Dermis blood vessel endothelial cell (primary cell): ENCODE data around the gene WEE1. TPM values are rescaled to one million over a fixed set of nuclear protein-coding genes. Genes with fewer than 3 reads are reported as not detected.
A peak's percentile ranks its signal among the peaks of the same experiment; 100 is the strongest.

Source experiments
- DNase-seq: peaks from one replicate; pipeline ENCODE4 v3.0.0; 2010
- total RNA-seq: library from RNA; depleted of rRNA; stranded (reverse); fragments of >200 nt; gene quantifications from 2 replicates; pipeline ENCODE4 v1.2.3, GENCODE V29; 2014

Gene WEE1
- total RNA-seq, 1 donor from 2014 or later: 35.1 TPM

GRCh38 chr11:9625162-9625561, 51.7 kb downstream of the WEE1 start:
- DNase-seq: peak; percentile 71

DNA sequence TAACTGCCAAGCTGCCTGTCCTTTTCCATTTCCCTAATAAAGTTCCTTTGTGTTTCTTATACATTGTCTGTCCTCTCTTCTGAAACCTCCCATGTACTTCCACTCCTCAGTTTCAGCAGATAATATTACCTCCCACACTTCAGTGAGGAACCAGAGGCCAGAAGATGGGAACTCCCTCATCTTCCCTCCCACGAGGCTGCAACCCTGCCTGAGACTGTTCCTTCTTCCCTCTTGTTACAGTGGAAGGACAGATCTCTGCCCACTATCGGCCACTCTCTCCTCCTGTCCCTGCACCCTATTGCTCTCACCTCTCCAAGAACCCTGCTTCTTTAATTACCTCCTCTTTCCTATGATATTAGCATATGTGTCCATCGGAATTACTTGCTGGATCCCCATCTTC, 52.3 kb downstream of the WEE1 start:
- DNase-seq: peak; percentile 12

DNA sequence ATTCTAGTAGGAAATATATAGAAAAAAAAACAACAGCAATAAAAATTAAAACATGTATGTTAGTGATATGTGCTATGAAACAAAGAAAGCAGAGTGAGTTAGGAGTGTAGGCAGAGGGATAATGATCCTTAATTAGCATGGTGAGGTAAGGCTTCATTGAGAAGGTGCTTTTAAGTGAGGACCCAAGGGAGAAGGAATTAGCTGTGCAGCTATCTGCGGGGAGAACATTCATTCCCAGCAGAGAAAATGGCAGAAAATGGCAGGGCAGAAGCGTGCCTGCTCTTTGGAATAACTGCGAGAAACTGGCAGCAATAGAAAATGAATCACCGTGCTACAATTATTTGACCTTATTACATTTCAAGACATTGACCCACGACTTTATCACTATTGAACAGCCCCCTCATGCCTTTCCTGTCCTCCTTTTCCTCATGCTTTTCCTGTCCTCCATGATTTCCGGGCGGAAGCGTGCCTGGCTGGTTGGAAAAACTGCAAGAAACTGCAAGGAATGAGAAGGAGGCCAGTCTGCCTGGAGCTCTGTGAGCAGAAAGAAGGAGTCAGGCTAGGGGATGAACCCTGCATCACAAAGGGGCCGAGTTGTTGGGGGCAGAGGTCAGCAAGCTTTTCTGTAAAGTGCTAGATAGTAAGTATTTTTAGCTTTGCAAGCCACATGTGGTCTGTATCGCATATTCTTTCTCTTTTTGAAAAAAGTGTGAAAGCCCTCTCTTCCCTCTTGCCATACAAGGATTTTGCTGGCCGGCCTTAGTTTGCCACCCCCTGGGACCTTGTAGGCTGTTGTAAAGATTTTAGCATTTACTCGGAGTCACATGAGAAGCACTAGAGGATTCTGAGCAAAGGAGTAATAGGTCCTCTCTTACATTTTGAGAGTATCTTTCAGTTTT, 53.3 kb downstream of the WEE1 start:
- peak; percentile 93 for DNase-seq

DNA sequence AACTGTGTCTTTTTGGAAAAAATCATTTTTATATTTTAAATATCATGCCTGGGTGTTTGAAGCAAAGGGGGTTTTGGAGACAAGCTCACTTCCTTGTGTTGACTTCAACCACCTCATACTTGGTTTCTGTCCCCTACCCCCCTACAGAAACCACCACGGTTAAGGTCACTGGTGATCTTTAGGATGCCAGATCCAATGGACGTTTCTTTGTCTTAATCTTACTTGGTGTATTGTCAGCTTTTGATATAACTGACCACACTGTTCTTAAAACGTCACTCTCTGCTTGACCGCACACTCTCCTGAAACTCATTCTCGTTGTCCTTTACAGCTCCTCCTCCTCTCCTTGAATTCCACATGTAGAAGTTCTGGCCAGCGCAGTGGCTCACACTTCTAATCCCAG, 55.6 kb downstream of the WEE1 start:
- DNase-seq: no peak

GRCh38 chr11:9633679-9634078, 60.2 kb downstream of the WEE1 start:
- DNase-seq: no peak

- no peak for DNase-seq
These were observed 63.2 kb downstream of the WEE1 start for GRCh38 chr11:9636691-9637090.

DNA sequence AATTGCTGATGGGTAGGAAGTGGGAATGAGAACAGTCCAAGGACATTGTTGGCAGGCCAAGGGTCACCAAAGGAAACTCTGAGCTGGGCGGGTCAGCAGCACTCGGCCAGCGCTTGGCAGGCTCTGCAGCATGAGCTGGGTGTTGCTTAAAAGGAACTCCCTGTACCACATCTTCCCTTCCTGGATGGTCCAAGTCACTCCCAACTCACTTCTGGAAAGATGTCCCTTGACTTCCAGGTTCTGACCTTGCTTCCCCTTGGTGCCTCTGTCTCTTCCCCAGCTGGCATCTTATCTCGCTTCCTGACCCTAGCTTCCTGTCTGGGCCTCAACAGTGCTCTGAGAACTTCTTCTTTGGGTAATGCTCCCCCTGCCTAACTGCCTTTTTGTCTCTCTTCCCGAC, 65.6 kb downstream of the WEE1 start:
- DNase-seq: peak; percentile 32

Other genes starting within 250 kb of the WEE1 start
- gene IPO7, start 189.0 kb upstream of the WEE1 start, total RNA-seq: 119 and 170 TPM in 2 replicates
- 30.1 and 32.4 TPM in 2 replicates for gene ZNF143, start 112.7 kb upstream of the WEE1 start, total RNA-seq
- gene SWAP70, start 90.4 kb downstream of the WEE1 start, total RNA-seq: 152 and 157 TPM in 2 replicates